GM19463 (cell line): ENCODE measurements around the gene CPNE8.

Experiments
- ATAC-seq: cut with Tn5 transposase; IDR thresholded peaks from one replicate; pipeline ENCODE4 v1.9.1; 2021; ENCODE audit warnings: mild to moderate bottlenecking, moderate library complexity; ENCODE audit not compliant: unreplicated experiment

Gene CPNE8

DNA sequence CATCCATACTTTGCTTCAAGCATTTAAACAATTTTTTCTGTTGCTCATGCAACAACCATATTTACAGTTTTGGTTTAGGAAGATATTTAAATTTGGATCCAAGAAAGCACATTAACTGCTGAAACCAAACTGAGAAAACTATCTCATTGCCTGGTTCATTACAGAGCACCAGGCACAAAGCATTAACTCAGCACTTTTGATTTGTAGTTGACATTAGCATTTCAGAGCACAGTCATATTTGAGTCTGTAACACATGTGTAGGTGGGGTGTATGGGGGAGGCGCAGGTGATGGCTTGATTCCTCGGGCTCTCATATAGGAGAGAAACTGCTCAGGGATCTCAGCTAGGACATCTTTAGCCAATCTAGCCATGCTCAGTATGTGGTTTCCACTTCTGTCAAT lies 251.7 kb downstream of the CPNE8 start:
- ATAC-seq: no peak

DNA sequence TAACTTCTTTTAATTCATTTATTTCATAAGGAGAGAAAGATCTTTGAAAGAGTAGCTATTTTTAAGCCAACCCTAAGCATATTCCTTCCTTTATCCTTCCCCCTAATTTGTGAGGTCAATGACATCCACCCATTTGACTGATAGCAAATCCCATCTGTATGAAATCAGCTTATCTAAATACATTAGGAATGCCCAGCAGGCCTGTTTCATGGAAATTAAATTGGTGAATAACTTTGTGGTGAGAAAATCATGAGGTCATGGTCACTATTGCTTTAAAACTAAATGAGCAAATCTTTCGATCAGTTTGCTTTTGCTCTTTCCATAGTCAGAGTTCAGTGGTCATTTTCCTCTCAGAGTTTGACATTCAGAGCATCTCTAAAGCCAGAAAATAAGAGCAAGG lies 256.6 kb downstream of the CPNE8 start:
- ATAC-seq: no peak

DNA sequence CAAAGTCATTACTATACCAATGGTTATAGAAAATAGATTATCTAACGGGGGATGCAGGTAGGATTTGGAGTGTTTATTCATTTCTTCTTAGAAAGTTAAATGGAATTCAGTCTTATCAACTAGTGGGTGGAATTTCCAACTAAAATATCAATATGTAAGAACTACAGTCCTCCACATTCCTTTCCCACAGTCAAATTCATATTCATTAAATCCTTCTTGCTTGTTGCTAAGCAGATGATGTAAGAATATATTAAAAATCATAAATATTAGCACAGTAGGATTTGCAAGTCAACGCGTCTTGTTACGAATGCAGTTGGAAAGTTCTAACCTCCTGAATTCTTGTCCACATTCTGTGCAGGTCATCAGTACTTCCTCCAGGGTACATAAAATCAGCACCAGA lies 259.2 kb downstream of the CPNE8 start:
- ATAC-seq: no peak

DNA sequence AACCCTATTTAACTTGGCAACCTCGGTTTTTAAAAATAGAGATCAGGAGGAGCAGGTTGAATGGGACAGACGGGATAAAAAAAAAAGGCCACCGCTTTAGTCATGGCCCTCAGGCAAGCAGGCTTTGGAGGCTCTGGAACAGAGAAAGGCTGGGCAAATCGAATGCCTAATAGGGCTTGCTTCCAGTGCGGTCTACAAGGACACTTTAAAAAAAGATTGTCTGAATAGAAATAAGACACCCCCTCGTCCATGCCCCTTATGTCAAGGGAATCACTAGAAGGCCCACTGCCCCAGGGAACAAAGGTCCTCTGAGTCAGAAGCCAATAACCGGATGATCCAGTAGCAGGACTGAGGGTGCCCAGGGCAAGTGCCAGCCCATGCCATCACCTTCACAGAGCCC lies 265.8 kb downstream of the CPNE8 start:
- ATAC-seq: no peak

DNA sequence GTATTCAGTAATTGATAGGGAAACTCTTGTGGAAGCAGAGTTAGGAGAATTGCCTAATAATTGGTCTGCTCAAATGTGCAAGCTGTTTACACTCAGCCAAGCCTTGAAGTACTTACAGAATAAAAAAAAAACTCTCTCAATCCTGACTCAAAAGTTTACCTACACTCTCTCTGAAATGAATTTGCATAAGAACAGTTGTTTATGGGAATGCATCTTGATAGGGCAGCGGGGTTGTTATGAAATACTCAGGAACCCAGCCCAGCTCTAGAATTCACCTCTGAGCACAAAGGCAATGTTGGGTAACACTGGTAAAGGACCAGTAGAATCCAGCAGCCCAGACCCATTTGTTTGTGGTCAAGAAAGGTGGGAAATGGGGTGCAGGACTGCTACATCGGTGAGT lies 267.0 kb downstream of the CPNE8 start:
- no peak for ATAC-seq

DNA sequence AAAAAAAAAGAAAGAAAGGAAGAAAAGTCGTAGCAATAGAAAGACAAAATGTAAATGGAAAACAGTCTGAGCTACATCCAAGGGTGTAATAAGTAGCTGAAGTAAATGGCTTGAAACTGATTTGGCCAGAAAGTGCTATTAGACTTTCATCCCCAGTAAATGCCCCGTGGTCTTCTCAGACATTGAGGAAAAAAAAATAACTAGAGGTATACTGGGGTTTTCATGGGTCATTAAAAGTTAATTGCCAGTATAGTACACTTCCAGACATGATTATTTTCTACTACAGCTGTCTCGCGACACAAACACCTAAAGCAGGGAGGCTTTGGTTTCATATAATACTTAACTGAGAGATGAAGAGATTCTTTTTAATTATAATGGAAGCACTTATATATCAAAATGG lies 271.9 kb downstream of the CPNE8 start:
- ATAC-seq: no peak

DNA sequence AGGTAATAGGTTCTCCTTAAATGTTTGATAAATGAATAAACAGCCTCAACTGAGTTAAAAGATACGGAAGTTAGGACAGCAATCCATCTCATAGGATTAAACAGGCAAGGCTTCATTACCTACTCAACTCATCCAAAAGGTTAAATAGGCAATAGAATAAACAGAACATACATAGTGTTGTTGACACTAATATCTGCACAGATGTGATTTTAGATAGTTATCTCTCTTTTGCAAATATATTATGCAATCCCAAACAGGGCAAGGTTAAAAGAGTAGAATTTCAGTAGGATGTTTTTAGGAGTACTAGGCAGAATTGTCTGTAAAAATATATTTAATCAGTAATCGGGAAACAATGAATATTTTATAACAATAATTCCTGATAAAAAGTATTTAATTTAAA lies 276.3 kb downstream of the CPNE8 start:
- ATAC-seq: no peak

DNA sequence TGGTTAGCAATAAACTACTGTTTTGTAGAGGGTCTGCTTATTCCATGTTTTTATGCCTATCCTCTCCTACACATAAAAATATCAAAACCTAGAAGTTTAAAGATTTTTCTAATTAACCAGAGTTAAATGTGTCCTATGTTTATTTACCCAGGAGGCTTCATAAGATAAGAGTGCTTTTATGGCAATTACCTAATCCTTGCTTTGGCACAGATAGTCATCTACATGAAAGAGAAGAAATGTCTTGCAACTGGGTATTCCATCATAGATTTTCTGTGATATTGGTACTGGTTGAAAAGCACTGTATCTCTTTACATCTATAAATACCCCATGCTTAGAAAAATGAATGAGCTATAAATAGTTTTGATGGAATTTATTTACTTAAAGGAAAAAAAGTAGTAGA lies 277.1 kb downstream of the CPNE8 start:
- ATAC-seq: no peak

DNA sequence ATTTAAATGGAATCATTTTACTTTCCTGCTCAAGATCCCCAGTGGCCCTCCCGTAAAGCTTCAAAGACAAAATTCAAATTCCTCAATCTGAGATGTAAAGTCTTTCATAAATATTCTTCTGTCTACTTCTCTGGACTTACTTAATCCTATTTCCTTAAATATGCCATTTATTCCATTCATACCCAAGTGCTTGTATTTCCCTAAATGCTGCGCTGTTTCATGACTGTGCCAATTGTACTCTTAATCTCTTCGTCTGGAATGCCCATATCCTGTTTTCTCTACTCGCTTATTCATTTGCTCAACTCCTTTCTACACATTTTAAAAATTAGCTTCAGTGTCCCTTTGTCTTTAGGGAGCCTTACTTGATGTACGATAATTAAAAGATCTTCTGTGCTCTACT lies 280.1 kb downstream of the CPNE8 start:
- no peak for ATAC-seq

DNA sequence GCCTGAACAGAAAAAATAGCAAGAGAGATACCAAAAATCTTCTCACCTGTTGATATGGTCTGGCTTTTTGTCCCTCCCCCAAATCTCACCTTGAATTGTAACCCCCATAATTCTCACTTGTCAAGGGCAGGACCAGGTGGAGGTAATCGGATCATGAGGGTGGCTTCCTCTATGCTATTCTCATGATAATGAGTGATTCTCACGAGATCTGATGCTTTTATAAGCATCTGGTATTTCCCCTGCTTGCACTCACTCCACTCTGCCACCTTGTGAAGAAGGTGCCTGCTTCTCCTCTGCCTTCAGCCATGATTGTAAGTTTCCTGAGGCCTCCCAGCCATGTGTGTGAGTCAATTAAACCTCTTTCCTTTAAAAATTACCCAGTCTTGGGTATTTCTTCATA lies 291.2 kb downstream of the CPNE8 start:
- no peak for ATAC-seq

DNA sequence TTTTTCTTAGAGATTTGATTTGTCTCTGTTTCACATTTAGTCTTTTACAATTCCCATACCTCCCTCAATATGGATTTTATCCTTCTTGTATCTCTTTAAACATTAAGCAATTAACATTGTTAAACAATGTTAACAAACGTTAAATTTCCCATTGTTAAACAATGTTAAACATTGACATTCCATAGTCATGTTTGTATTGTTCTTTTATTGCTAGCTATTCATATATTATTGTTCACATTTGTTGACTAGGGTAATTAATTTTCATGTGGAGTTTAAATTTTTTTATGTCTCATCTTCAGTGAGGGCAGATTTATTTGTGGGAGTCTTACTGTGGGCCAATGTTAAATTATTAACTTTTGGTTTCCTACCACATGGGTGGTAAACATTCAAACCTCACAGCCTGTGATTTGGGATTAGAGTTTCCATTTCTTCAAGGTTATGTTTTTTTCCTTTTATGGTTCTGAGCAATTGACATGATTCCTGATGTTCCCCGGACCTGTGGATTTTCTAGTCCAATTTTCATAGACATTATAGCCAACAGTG lies 294.5 kb downstream of the CPNE8 start:
- ATAC-seq: peak; percentile 46

DNA sequence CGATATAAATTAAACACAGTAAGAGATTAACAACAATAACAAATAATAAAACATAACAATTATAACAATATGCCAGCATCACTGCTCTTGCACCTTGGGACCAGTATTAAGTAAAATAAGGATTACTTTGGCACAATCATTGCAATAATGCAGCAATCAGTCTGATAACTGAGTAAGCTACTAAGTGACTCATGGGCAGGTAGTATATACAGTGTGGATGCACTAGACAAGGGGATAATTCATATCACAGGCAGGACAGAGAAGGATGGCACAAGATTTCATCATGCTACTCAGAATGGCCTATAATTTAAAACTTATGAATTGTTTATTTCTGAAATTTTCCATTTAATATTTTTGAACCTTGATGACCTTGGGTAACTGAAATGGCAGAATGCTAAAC lies 298.1 kb downstream of the CPNE8 start:
- no peak for ATAC-seq
